AG08395 (cell line): ENCODE measurements around the gene LRP1B.

Source experiments
- DNase-seq: peaks from one replicate; pipeline ENCODE4 v3.0.0; 2012; ENCODE audit warnings: mixed read lengths, low spot score

LRP1B gene

DNA sequence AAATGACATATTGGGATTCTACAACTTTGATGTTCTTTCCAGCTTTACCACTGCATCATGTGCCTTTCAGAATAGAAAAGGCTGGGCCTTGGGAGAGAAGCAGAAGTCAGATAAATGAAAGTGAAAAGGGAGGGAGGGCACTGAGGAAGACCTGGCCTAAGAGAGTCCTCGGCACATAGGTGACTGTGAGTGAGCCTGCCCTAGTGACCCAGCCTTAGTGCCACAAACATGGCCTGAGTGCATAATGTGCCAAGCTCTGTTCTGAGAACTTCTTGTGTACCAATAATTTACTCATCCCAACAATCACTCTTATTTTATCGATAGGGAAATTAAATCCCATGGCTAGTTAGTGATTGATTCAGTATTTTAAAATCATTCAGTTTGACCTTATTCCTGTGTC, 436.6 kb downstream of the LRP1B start:
- no peak for DNase-seq

DNA sequence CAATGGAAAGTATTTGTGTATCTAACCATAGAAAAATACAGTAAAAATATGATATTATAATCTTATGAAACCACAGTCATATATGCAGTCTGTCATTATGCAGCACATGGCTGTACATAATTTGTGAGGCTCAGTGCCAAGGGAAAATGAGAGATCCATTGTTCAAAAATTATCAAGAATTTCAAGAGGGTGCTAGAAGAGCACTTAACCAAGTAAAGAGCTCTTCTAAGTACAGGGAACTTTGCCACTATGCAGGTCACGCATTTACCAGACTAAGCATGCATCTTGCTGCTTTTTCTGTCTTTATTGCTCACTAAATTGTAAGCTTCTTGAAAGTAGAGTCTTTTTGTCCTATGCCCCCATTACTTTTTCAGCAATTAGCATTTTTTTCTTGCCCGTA, 438.0 kb downstream of the LRP1B start:
- DNase-seq = no peak

DNA sequence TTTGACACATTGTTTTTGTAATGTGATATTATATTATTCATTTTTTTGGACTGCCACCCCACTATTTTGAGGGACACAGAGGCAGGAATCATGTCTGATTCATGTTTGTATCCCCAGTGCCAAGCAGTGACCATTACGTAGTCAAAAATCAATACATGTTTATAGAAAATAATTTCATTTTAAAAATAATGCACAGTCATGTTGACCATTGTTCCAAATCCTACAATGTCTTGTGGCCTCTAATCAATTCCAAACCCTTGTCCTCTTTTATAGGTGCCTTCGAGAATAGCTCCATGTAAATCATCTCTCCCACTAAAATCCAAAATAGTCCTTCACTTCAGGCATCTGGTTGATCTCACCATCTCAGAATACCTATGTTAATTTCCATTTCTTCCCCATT, 454.7 kb downstream of the LRP1B start:
- no peak for DNase-seq

DNA sequence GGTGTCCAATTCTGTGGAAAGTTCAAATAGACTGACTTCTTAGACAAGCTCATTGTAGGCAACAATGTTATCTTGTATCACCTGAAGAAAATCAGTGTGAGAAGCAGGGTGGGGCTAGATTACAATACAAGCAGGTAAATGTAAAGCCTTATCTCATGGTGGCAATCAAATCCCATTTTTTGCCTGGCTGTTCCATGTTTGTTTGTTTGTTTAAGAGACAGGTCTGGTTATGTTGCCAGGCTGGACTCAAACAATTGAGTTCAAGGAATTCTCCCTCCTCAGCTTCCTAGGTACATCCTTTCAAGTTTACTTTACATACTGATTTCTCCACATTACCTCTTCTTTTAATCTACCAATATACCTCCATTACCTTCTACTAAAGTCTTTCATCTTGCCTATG, 464.6 kb downstream of the LRP1B start:
- DNase-seq = no peak

DNA sequence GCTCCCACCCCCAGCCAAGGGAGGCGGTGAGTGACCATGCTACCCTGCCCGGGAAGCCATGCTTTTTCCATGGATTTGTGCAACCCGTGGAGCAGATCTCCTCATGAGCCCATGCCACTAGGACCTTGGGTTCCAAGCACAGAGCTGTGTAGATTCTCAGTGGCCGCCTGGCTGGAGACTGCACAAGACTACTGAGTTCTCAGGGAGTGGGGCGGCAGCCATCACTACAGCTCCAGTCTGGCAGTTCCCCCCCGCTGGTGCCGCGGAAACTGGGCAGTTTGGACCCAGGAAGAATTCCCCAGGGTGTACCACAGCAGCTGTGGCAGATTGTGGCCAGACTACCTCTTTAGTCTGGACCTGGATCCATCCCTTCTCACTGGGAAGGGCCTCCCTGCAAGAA, 470.6 kb downstream of the LRP1B start:
- DNase-seq = no peak

DNA sequence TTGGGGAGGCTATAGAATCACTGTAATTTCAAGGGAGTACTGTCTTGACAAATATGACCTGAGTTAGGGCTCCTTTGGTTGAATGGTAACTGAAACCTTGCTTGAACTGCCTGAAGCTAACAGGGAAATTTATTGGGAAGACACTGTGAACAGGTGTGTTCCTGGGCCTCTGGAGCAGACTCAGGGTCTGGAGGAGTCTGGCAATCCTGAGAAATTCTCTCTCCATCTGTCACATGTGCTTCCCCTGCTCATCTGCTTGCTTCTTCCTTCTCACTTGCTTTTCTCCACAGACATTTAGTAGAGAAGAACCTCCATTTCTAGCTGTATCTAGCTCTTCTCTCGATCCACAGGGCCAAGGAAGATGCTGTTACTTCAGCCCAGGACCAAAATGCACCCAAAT, 476.5 kb downstream of the LRP1B start:
- DNase-seq = no peak

DNA sequence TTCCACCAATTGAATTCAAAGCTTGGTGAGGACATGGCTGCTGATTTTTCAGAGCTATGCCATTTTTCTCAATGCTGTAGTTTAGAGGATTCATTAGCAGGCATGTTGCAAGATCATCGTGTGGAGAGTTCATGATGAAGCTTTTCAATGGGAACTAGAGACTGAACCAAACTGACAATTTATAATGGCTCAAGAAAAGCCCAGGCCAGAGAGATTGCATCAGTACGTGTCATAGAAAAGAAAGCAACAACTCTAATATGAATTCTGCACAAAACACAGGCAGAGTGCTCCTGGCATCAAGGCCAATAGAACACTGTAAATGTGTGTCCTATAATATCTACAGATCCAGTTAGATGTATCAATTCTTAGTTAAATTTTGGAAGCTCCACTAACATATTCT, 477.6 kb downstream of the LRP1B start:
- no peak for DNase-seq

DNA sequence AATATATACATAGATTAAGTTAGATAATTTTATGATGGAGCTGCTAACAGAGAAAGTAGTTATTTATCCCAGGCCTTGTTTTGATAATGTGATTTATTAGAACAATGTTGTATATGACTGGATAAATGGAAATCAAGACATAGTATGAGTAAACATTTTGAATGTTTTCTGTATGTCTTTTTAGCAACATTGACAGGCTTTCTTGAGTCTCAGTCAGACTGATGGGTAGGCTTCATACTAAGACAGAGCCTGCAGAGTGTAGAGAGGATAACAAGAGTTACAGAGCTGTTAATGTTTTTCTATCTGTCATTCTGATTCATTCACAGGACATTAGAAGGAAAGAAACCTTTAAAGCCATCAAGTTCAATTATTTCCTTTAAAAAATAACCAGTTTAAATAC, 478.5 kb downstream of the LRP1B start:
- no peak for DNase-seq

DNA sequence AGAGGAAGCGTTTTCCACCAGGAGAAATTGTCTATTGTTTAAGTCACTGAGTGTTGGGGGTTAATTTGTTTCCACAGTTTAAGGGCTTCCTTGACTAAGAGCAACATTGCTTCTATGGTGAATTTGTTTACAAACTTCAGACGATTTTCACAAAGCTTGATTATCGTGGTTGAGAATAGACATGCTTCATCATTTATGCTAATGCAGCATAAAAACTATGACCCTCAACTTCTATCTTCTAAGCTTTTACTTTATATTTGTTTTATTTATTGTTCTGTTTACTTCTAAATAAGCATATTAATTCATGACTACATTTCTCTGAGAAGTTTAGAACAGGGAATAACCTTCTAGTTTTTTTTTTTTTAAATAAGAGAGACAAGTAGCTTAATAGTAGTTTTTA, 483.5 kb downstream of the LRP1B start:
- DNase-seq = no peak

DNA sequence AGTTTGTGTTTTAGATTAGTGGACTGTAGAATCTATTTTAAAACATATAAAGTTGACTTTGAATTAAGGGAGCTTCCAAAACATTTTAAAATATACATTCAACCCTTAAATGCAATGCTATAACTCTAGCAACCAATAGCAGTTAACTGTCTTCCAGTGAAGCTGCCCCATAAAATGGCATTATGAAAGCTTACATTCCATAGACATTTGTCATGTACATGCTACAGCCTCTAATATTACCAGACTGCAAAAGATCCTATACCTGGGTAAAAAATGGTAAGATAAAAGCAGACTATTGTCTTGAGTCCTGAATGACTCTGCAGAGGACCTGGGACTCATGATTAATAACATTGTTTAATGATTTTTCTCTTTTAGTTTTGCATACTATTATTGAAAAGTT, 489.4 kb downstream of the LRP1B start:
- DNase-seq = no peak

DNA sequence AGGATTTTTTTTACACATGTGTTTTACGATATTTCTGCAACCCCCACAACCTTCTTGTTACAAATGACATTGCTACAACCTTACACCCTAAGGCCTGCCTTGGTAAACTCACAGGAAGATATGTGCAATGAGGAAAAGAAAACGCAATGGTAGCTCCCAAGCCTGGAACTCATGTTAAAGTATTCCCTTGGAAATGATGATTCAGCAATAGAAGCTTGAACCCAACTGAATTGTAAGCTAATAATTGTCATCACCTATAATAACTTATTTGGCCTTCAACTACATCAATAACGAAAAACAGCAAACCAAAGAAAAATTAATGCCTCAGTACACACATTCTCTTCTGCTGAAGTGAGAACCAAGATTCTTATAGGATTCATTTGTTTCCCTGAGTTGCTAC, 491.0 kb downstream of the LRP1B start:
- no peak for DNase-seq

DNA sequence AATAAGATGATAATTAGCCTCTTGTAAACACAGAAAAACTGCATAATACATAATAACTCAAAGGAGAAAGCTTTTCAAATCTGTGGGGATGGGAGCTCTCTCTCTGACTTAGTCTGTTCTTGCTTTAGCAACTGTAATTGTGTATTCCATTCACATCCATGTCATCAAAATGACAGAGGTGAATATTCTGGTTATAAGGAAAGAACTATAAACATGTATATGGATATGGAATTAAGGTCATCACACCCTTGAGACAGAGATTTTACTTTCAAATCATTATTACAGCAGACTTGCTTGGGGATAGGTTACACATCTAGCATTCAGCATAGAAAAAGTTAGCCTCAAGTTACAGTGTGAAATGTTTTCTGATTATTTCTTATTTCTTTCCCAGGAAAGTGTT, 497.7 kb downstream of the LRP1B start:
- DNase-seq = no peak

DNA sequence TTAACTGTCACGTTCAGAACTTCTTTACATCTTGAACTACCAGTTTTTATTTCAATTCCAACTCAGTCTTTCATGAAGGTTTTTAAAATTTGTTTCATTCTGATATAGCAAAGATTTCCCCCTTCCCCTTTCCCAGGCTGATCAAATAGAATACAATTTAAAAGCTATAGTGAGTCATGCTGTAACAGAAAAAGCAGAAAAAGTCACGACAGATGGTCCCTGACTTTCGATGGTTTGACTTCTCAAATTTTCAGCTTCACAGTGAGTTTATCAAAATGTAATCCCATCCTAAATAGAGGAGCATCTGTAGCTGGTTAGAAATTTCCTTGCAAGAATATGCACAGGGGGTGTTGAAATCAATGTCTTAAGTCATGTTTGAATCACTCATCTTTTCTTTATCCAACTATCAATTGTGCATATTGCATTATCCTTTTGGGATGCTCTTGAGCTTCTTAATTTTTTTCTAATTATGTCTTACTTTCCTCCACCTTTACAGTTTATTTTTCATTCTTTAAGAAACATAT, 500.3 kb downstream of the LRP1B start:
- DNase-seq = no peak

DNA sequence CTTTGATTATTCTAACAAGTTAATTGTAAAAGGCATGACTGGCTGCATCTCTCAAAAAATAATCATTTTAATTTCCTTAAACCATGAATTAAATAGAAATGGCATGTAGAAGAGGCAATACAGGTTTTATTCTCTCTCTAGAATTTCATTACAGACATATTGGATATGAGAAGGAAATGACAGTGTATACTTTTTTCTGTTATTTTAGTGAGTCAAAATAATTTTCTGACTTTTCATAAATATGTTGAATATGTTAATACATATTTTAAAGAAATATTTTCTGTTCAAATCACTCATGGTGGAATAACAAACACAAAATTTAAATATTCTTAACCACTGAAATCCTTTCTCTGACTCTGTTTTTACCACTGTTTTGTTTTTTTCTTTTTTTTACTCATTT, 510.4 kb downstream of the LRP1B start:
- no peak for DNase-seq

DNA sequence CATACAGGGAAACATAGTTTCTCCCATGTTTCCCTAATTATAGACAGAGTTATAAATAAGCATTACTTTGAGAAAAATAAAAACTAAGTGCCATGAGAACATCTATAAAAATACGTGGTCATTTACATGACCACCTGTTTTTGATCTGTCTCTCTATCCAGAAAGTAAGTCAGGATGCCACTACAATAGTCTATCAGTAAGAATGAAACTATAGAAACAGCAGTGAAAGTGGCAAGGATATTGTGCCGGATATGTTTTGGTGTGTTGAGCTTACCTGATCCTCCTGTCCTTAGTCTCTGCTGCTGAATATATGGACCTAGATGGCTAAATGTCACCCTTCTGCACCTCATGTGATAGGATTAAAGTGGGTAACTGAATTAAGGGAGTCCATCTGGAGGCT, 512.4 kb downstream of the LRP1B start:
- no peak for DNase-seq

DNA sequence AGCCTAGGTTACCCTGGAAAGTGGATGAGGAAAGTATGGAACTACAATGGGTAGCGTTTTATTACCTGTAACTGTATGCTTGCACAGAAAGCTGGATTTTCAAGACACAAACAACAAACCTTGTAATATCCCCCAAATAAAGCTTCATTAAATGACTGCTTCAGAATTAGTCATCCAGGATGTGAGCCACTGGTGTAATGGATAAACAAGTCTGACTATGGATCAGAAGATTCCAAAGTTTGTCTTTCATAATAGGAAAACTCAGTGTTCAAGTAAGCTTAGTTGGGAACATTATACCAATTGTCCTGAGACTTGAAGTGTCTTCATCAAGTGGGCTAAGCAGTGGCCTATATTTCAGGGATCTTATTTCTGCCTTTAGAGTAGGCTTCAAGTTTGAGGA, 518.8 kb downstream of the LRP1B start:
- DNase-seq = peak; percentile 4

DNA sequence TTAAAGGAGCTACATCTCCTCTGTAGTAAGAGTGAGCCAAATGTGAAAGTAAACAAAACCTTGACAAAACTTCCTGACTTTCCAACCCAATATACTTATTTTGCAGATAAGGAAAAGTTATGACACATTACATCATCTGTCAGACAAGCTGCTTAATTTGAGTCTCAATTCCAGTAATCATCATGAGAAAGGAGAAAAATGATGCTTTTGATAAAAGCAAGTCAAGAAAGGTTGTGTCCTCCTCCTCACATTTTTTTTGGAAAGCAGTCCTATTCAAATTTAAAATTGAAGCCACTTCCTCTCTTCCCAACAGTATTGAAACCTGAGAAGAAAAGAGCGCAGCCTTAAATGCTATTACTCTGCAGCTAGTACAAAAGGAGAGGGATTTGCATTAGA, 519.6 kb downstream of the LRP1B start:
- DNase-seq = no peak

DNA sequence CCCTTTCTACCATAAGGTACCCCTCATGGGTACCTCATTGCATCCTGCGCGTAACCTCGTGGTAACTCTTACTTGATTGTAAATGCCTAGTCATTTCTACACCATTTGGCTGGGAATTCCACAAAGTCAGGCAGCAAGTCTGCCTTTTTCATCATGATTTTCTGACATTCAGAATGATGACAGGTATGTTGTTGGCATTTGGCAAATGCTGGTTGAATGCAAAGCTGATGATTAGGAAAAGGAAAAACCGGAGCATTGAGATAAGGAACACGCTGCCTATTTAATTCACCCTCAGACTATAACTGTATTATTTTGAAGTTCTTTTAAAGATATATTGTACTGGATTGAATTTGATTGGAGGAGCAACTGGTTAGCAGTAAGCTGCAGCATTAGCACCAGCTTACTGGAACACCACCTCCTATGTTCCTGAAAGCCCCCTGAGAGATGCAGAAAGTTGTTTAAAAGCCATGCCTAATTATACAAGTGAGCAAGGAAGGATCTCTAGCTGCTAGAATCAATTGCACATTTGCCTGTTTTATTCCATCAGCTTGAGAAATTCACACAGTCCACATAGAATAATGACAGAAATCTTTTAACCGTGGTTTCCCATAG, 520.1 kb downstream of the LRP1B start:
- no peak for DNase-seq

DNA sequence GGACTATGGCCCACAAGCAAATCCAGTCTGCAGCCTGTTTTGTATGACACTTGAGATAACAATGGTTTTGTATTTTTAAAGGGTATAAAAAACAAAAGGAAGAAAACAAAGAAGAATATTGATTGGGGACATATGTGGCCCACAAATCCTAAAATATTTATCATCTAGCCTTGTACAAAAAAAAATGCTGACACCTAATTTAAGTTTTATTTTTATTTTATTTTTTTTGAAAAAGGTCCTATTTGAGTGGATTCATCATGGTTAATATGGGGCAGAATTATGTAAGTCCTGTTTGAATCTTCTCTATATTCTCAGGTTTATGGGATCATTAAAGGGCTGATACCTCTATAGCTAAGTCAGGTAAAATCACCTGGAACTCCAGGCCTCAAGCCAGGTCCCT, 525.7 kb downstream of the LRP1B start:
- no peak for DNase-seq

DNA sequence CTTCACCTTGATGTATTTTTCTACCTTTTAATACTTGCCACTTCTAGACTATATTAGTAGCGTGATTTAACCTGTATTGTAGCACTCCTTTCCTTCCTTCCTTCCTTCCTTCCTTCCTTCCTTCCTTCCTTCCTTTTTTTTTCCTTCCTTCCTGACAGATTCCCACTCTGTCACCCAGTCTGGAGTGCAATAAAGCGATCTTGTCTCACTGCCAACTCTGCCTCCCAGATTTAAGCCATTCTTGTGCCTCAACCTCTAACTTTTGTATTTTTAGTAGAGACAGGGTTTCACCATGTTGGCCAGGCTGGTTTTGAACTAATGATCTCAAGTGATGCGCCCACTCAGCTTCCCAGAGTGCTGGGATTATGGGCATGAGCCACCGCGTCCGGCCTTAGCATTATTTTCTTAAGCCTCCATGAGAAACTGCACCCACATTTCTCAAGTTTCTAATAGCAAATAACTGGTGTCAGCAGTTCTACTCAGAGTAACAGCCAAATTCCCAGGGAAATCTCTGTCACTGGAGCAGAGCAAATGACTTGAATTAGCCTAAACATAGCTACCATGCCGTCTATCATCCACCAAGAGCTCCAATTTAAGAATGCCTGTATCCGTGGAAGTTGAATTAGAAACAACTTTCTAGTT, 529.2 kb downstream of the LRP1B start:
- DNase-seq = no peak

DNA sequence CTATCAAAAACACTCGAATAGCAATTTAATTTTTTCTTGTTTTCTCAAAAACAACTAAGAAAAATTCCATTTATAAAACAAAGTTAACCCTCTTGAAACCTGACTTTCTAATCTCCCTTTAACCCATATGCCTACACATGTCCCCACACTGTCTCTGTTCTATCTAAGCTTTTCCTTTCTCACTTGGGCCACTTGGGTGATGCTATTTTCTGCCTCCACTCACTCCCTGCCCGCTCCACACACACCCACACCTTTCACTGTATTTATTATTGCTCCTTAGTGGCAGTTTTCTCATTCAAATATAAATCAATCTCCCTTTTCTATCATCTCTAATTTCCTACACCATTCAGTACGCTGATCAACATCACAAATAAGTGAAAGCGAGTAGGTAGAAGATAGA, 531.1 kb downstream of the LRP1B start:
- DNase-seq = no peak

DNA sequence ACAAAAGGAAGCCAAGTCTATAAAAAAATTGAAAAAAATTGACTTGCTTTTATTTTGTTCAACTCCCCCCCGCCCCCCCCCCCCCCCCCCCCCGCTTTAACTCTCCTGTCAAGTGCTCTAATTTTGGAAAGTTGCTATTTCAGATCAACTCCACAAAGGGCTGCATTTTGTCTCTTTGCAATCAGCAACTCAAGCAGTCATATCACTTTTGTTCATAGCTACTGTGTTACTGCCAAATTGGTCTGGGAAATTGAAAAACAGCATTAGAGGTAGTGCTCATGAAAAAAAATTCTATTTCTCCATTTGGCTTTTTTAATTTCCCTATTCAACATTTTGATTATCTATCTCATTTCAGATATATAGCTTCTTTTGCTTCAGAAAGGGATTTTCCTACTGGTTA, 531.8 kb downstream of the LRP1B start:
- no peak for DNase-seq

DNA sequence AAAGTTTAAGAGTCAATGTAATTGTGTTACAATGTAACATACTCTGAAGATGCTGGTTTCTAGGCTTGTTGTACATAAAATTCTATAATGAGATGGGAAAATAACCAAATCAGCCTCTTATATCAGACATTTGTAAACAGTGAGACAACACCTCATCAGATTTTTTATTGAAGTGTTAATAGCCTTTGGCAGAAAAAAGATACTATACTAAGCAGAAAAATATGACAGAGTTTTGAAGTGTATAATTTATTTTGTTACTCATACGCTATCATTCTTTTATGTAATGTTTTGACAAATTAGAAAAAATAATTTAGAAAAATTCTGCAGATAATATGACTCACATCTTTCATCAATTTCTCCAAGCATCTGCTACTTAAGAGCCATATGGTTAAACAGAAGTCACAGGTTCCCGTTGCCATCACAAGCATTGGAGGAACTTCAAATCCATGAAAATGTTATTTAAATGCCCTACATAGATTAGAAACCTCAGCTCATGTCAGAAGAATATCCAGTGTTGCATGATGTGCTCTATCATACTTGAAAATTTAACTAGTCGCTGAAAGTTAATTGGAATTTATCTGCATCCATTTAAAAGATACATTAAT, 535.4 kb downstream of the LRP1B start:
- DNase-seq = no peak

DNA sequence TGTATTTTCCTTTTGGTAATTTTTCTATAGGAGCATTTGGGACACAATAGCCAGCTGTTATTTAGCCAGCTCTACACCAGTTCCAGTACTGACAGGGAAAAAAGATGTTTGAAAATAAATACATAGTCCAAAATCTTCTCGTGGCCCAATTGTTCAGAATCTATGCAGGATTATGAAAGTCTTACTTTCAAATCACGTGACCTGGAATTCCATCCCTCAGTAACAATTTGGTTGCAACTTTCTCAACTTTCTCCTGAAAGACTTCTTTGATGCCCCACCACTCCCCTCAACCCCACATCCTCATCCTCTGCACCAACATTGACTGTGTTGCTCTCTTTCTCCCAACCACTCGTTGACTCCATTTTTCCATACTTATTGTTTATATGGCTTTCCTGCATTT, 539.0 kb downstream of the LRP1B start:
- DNase-seq = no peak
